ENCODE data around the gene C20orf96.

DNA sequence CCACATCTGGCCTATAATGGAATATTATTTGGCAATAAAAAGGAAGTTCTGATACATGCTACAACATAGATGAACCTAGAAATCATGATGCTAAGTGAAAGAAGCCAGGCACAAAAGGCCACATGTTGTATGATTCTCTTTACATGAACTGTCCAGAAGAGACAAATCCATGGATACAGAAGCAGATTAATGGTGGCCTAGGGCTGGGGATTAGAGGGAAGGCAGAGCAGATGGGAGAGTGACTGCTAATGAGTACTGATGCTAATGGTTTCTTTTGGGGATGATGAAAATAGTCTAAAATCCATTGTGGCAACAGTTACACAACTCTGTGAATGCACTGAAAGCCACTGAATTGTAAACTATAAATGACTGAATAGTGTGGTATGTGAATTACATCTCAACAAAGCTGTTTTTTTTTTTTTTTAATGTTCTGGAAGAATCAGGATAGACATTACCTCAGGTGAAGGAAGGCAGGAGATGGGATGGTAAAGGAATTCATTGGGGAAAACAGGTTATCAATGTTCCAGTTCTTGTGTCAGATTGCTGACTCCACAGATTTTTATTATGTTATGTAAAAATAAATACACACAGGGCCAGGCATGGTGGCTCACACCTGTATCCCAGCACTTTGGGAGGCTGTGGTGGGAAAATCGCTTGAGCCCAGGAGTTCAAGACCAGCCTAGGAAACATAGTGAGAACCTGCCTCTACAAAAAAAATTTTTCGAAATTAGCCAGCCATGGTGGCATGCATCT lies 25.9 kb upstream of the C20orf96 start:
- TF ChIP-seq CTCF (IDR thresholded peaks at IDR 0.05) (no peak), POLR2A (IDR thresholded peaks at IDR 0.05) (no peak)

Data from thyroid gland (tissue), 4 donors.